ENCODE data around the gene OR2M3. TPM values are rescaled to one million over a fixed set of nuclear protein-coding genes. Genes with fewer than 3 reads are reported as not detected.

Gene OR2M3, protein sequence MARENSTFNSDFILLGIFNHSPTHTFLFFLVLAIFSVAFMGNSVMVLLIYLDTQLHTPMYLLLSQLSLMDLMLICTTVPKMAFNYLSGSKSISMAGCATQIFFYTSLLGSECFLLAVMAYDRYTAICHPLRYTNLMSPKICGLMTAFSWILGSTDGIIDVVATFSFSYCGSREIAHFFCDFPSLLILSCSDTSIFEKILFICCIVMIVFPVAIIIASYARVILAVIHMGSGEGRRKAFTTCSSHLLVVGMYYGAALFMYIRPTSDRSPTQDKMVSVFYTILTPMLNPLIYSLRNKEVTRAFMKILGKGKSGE
- total RNA-seq, result not detected
- total RNA-seq (2013), result 0.02 TPM

DNA sequence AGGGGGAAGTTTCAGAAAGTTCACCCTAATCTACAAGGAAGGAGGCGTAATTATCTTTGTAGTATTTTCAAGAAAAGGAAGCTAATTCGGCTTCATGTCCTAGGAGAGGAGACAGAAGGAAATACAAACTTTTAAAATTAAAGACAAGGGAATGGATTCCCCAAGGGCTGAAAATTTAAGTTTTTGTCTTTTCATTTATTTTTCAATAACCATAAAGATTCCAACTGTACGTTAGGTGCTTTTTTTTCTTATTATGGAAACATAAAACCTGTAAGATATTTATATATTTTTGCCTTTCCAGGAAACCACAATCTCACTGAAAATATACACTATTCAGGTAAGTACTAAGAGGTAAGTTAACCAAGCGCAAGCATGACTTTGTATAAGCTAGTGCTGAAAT lies at the start of gene OR2M3:
OR2M3 (plus strand) TSS at position 301 of the 400 bp plus-strand sequence. CDS start 5,803 bp downstream, outside the sequence.
- Histone ChIP-seq H3K9me3 (ENCODE audit: control insufficient read depth, insufficient read depth, low read length) (no peaks in the 10 kb centered on the region), H3K27me3 (ENCODE audit: control insufficient read depth, insufficient read depth, low read length) (no peaks in the 10 kb centered on the region), H3K36me3 (ENCODE audit: control insufficient read depth, insufficient read depth, low read length) (no peaks in the 10 kb centered on the region), H3K27ac (ENCODE audit: low read length) (no peak within 1 kb of the TSS), H3K4me1 (ENCODE audit: control insufficient read depth, insufficient read depth, low read length) (no peaks in the 10 kb centered on the region), H3K4me3 (ENCODE audit: low read length) (no peak within 1 kb of the TSS)
- peaks cover 2 to 6% of the 10 kb centered on the region in 2 donors for H3K9me3 Mint-ChIP-seq
- TF ChIP-seq, protein P1, sequence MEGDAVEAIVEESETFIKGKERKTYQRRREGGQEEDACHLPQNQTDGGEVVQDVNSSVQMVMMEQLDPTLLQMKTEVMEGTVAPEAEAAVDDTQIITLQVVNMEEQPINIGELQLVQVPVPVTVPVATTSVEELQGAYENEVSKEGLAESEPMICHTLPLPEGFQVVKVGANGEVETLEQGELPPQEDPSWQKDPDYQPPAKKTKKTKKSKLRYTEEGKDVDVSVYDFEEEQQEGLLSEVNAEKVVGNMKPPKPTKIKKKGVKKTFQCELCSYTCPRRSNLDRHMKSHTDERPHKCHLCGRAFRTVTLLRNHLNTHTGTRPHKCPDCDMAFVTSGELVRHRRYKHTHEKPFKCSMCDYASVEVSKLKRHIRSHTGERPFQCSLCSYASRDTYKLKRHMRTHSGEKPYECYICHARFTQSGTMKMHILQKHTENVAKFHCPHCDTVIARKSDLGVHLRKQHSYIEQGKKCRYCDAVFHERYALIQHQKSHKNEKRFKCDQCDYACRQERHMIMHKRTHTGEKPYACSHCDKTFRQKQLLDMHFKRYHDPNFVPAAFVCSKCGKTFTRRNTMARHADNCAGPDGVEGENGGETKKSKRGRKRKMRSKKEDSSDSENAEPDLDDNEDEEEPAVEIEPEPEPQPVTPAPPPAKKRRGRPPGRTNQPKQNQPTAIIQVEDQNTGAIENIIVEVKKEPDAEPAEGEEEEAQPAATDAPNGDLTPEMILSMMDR (IDR thresholded peaks at IDR 0.05), result no peak
- WGBS (ENCODE audit: insufficient coverage), result 86% methylated on average over 1 of the region's 4 CpGs
- no peaks in the 10 kb centered on the region for H3K27me3 Mint-ChIP-seq (ENCODE audit: low read depth in 2 of 2)
- DNase-seq, result no peak
- no peak within 1 kb of the TSS for H3K27ac Mint-ChIP-seq
- no peak for ATAC-seq
- intact Hi-C loops (cut with micrococcal nuclease), result no loop called here
- H3K4me1 Mint-ChIP-seq, result no peaks in the 10 kb centered on the region
- H3K36me3 Mint-ChIP-seq, result no peaks in the 10 kb centered on the region
- H3K4me3 Mint-ChIP-seq, result no peak within 1 kb of the TSS

DNA sequence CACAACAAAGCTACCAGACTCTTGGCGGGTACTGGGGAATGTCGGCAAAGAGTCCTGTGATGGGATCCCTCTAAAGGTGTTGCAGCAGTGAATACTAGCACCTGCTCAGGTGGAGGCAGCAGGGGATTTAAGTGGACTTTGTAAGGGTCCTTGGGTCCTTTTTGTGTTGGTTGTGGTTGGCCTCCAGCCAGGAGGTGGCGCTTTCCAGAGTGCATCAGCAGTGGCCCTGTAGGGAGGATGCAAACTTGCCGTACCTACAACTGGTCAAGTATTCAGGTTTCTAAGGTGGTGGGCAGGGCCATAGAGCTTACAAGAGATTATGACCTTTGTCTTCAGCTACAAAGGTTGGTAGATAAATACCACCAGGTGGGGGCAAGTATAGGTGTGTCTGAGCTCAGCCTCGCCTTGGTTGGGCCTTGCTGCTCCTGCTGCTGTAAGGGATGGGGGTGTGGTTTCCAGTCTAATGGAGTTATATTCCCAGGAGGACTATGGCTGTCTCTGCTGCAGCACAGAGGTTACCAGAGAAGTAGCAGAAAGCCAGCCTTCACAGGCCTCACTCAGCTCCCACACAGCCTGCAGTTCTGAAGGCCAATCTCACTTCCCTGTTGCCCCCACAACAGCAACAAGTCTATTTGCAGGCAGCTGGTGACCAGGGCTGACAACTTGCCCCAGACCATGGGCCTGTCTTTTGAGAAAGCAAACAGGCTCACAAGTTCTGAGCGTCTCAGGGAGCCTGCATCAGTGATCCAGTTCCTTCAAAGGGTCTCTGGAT lies 44.8 kb upstream of the OR2M3 start:
- Mint-ChIP-seq H3K27me3 (ENCODE audit: low read depth in 2 of 2) (no peaks in the 10 kb centered on the region), H3K27ac (no peak overlapping the region), H3K4me3 (no peak overlapping the region), H3K4me1 (no peaks in the 10 kb centered on the region), H3K36me3 (no peaks in the 10 kb centered on the region), H3K9me3 (peaks cover 3 to 5% of the 10 kb centered on the region in 2 donors)
- H3K27me3 ChIP-seq (ENCODE audit: control insufficient read depth, insufficient read depth, low read length), result no peaks in the 10 kb centered on the region
- H3K36me3 ChIP-seq (ENCODE audit: control insufficient read depth, insufficient read depth, low read length), result no peaks in the 10 kb centered on the region
- no peak for DNase-seq
- intact Hi-C loops (cut with micrococcal nuclease), result no loop called here
- no peaks in the 10 kb centered on the region for H3K9me3 ChIP-seq (ENCODE audit: control insufficient read depth, insufficient read depth, low read length)
- no peaks in the 10 kb centered on the region for H3K4me1 ChIP-seq (ENCODE audit: control insufficient read depth, insufficient read depth, low read length)
- no peak overlapping the region for H3K4me3 ChIP-seq (ENCODE audit: low read length)
- no peak overlapping the region for H3K27ac ChIP-seq (ENCODE audit: low read length)
- ATAC-seq, result no peak
- WGBS (ENCODE audit: insufficient coverage), result 88% methylated on average over 6 of the region's 6 CpGs
- TF ChIP-seq, protein P1 (IDR thresholded peaks at IDR 0.05), result no peak

DNA sequence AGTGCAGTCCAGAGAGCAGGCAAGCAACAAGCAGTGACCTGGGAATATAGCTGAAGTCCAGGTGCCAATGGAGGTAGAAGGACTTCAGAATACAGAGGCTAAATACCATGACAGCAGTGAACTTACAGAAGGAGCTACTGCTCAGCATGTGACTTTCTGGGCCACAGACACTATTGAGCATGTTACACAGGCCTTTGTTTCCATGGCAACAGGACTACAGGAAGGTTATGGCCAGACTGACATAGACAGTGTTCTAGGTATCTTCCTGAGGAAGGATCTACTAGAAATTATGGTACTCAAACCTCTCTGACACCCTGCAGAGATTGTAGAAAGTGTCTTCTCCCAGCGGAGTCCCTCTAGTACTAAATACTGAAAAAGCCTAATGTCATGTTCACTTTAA lies 41.1 kb upstream of the OR2M3 start:
- Histone ChIP-seq H3K4me1 (ENCODE audit: control insufficient read depth, insufficient read depth, low read length) (no peaks in the 10 kb centered on the region), H3K27me3 (ENCODE audit: control insufficient read depth, insufficient read depth, low read length) (no peaks in the 10 kb centered on the region), H3K9me3 (ENCODE audit: control insufficient read depth, insufficient read depth, low read length) (no peaks in the 10 kb centered on the region), H3K4me3 (ENCODE audit: low read length) (no peak overlapping the region), H3K36me3 (ENCODE audit: control insufficient read depth, insufficient read depth, low read length) (no peaks in the 10 kb centered on the region), H3K27ac (ENCODE audit: low read length) (no peak overlapping the region)
- Mint-ChIP-seq H3K4me3 (no peak overlapping the region), H3K27ac (no peak overlapping the region), H3K9me3 (peaks cover 5 to 6% of the 10 kb centered on the region in 2 donors), H3K36me3 (no peaks in the 10 kb centered on the region), H3K4me1 (no peaks in the 10 kb centered on the region), H3K27me3 (ENCODE audit: low read depth in 2 of 2) (no peaks in the 10 kb centered on the region)
- WGBS (ENCODE audit: insufficient coverage), result 86% methylated on average over 1 of the region's 1 CpG
- ATAC-seq (no peak), DNase-seq (no peak)
- intact Hi-C loops (cut with micrococcal nuclease), result no loop called here
- TF ChIP-seq, protein P1 (IDR thresholded peaks at IDR 0.05), result no peak

Data from natural killer cell (primary cell).